Muscle of arm (tissue), 12 donors: ENCODE results near the gene AVEN. TPM values are rescaled to one million over a fixed set of nuclear protein-coding genes. Genes with fewer than 3 reads are reported as not detected.
"Not testable (repeated sequence)": the region's sequence is repeated elsewhere in the genome, so short reads cannot be mapped to it uniquely, and the experiment has no call there.

Experiments used
- DNase-seq: peaks from one replicate; pipeline ENCODE4 v3.0.0-alpha.2; 2013
- polyA plus RNA-seq, 12 donors: library from polyadenylated mRNA; unstranded; fragments of 120-200 nt; gene quantifications; one replicate each; pipeline ENCODE4 v1.2.1, GENCODE V29; 2013; ENCODE audit not compliant: insufficient read length in 12 of 12

The AVEN gene
- polyA plus RNA-seq, 12 donors, result 13.7 to 22.3 (median 19.0) TPM; not detected in 1

DNA sequence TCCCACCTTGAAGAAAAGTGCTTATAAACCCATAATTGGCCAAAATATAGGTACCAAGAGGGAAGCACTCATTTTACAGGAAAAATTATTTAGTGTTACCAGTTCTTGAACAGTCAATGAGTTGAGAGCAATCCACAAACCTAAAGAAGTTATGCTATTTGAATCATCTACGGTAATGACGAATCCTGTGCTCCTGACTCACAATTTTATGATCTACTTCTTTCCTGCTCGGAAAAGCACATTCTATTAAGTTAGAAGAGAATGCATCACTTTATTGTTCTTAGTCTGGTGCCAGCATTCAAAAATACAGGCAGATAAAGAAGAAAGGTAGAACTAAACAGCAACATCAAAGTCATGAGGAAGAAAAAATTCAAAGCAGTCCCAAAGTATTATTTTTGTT lies 37.5 kb downstream of the AVEN start:
- DNase-seq, result no peak

DNA sequence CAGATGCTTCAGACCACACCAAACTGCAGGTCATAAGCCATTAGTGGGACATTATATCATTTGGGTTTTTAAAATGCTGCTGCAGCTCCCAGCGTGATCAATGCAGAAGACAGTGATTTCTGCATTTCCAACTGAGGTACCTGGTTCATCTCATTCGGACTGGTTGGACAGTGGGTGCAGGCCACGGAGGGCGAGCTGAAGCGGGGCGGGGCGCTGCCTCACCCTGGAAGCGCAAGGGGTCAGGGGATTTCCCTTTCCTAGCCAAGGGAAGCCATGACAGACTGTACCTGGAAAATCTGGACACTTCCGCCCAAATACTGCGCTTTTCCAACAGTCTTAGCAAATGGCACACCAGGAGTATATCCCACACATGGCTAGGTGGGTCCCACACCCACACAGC lies 43.3 kb downstream of the AVEN start:
- not testable (repeated sequence) for DNase-seq

DNA sequence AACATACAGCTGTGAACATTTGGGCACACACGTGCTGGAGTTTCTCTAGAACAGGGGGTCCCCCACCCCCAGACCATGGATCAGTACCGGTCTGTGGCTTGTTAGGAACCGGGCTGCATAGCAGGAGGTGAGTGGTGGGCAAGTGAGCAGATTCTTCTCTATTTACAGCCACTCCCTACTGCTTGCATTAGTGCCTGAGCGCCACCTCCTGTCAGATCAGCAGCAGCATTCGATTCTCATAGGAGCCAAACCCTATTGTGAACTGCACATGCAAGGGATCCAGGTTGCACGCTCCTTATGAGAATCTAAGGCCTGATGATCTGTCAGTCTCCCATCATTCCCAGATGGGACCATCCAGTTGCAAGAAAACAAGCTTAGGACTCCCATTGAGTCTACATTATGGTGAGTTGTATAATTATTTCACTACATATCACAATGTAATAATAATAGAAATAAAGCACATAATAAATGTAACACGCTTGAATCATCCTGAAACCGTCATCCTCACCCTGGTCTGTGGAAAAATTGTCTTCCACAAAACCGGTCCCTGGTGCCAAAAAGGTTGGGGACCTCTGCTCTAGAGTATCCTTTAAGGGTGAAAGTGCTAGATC lies 44.9 kb downstream of the AVEN start:
- DNase-seq, result no peak

DNA sequence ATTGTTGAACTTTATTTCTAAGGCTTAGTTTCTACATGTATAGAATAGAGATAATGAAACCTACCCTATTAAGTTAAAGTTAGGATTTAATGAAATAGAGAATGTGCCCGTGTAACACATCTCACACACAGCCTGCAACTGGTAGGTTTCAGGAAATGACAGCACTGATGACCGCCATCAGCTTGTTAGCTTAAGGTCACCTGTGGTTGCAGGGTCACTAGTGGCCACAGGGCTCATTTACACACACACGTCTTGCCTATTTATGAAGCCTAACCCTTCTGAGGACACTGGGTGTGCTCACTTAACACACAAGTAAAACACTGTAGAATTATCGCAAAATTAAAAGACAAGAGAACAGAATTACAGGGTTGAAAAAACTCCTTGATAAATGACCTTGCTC lies 50.6 kb downstream of the AVEN start:
- DNase-seq, result no peak

DNA sequence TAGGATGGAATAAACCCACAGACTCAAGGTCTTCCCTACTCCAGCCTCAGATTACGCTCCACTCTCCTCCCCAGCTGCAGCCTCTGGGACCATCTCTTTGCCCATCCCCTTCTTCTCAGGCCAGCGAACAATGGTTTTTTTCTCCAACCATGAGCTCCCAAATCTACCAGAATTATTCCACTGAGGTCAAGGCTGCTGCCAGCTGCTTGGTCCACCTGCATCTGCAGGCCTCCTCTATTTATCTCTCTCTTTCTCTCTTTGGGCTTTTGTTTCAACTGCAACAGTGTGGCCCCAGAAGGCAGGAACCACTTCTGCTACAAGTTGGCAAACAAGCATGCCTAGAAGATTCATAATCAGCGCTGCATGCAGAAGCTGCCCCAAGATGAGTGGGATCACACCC lies 51.6 kb downstream of the AVEN start:
- DNase-seq, result no peak

DNA sequence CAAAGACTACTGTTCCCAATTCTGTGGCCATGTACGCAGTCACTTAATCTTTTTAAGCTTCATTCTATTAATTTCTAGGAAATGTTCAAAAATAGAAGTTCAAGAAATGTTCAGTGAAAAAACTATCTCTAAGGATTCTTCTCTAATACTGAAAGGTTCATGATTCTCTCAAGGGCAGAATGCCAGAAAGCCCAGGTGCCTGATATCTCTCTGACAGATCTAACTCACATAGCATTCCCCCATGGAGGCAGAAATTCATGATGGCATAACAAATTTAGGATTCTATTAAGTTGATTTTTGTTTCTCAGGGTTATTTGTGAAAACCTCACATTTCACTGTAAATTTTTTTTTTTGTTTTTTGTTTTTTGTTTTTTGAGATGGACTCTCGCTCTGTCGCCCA lies 53.3 kb downstream of the AVEN start:
- DNase-seq, result no peak

DNA sequence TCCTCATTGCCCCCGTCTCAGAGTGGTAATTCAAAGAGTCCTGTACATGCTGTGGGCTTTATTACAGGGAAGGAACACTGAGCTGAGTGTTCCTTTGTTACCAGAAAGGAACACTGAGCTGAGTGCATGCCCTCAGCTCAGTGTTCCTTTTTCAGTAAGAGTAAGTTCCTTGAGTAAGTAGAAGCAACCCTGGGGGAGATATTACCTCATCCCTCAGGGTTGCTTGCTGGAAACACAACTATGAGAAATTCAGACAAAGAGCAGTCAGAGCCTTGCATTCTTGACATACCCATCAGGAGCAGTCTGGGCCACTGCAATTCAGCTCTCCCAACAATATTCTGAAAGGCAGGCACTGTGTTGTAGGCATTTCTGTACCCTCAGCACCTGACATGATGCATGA lies 53.7 kb downstream of the AVEN start:
- DNase-seq, result no peak

DNA sequence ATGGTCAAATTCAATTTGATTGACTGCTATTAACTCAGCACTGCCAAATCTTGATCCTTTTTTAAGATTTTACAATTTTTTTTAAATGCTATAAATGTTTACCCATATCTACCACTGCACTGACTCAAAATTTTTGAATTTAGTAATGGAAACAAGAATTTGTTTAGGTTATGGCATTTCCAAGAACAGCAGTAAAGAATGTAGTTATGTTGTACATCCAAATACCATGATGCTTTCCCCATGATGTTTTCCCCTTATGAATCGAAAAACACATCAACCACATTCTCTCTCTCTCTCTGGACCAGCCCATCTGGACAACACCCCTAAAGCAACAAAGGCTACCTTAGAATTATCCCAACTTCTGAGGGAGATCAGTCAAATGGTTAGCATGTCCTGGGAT lies 56.5 kb downstream of the AVEN start:
- peak; percentile 22 for DNase-seq

DNA sequence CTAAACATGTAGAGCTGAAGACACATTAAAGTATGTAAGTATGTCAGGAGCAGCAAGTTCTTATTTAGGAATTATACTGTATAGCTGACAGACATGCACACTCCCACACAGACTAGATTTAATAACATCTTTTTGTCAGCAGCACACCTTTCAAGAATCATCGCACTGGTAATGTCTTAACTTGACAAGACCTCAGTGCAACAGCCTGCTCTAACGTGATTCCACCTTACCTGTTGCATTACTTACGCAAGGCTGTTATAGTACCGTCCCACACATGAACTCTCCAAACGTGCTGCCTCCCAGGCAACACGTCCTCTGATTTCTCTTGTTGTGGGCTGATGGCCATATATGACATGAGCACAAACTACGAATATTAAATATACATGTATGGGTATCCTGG lies 58.8 kb downstream of the AVEN start:
- no peak for DNase-seq

DNA sequence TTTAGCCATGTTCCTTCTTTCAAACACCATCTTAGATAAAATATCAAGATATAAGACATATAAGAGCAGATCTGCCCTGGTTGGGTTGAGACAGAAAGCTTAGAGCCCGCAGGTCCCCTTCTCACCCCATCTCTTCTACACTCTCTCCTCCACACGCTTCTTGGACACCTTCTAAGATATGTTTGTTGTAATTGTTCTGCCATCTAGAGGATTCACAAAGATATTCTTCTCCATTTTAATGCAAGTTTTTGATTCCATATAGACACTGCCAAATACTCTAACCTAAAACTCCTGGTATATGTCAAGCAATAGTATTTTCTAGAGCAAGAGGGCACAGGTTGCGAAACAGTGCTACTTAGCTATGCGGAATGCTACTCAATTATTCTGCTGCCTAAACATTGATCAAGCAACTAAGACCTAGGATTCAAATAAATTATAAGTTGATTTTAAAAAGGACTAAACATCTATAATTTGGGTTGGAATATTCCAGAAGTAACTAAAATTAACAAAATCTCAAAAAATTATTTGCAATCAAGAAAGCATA lies 63.9 kb downstream of the AVEN start:
- DNase-seq, result no peak

DNA sequence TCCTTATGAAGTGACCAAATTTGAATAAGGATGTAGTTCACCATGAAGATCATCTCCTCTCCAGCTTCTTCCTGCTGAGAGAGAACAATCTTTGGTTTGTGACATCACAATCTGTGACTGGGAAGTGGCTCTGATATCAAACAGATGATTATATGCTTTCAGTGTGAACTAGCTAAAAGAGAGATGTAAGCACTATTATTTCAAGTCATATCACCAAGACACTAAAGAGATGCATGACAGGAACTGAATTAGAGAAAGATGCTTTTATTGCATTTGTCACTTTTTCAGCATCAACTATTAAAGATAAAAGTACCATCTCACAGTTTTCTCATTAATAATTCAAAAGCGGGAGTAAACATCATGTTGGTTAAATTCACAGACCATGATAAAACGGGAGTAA lies 67.2 kb downstream of the AVEN start:
- DNase-seq, result no peak

DNA sequence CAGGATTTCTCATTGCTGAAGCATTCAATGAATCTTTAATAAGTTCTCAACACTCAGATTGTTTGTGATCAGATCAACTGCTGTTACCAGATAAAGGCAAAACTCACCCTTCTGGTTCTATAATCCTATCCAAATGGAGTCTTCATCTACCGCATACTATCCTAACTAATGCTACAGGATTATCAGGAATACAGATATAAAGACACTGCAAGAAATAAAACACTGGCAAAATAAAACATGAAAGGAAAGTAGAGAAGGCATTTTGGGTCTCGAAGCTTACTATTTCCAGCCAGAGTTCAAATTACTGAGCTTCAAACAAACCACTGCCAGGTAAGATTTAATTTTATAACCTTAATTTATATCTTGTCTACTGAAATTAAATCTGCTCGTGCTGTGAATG lies 70.2 kb downstream of the AVEN start:
- DNase-seq, result no peak

DNA sequence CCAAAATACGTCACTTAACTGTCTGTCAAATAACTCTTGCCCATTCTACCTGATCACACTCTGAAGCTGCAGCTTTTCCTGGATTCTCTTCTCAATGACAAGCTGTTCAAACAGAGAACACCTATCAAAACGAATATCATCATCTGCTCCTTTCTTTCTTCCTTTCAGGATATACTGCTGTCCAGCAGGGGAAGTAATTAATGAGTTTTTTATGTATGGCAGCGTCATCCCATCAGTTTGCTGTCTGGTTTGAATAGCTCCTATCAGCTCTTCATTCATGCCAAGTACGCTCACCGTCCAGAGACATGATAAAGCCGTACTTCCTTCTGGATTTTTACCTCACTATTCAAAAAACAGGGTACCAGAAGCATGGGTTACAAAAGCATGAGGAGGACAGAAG lies 70.8 kb downstream of the AVEN start, which contains the start of gene CHRM5:
CHRM5 (plus strand) TSS at position 274 of the 400 bp plus-strand sequence. CDS start 94,221 bp downstream, outside the sequence.
- no peak for DNase-seq

DNA sequence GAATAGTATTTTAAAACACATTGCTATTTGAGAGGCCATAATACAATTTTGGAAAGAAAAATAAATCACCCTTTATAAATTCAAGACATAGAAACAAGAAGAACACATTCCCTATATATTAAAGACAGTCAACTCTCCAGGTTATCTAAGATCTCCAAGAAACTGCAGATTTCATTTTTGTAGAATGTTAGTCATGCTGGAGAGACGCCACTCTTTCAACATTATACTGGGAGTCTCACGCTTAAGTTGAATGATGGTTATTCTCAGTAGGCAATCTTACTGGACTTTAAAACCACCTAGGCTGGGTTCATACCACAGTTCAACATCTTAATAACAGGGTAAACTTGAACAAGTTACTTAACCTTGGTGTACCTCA lies 74.4 kb downstream of the AVEN start:
- DNase-seq, result no peak

DNA sequence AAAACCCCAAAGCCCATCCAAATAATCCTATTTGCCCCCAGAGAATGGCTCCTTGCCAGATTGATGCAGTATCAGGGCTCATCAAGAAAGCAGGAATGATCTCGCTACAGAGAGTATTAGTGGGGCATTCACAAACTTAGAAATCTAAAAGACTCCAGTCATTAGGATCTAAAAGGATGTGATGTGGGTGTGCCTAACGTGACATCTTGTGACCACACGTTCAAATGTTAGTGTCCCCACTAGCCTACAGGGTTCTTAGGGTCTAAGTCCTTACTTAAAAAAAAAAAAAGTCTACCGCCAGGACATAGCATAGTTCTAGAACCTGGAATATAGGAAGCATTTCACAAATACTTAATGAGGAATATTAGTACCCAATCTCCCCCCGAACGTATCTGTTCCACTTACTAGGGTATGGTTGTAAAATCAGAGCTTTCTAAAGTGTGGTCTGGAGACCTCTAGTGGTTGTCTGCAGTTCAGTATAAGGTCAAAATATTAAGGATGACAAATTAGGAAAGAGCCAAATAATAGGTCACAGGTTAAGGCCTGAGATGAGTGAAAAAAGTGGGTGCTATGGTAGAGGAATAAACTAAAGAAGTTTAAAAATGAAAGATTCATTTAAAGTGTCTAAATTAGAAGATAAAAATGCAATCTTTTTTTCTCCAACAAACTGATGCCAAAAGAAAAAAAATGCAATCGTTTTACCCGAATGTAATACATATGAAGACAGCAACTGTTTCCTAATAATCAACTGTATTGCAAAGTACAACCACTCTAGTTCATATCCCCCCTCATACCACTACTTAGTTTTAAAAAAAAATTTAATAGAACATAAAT lies 75.0 kb downstream of the AVEN start:
- DNase-seq, result no peak

DNA sequence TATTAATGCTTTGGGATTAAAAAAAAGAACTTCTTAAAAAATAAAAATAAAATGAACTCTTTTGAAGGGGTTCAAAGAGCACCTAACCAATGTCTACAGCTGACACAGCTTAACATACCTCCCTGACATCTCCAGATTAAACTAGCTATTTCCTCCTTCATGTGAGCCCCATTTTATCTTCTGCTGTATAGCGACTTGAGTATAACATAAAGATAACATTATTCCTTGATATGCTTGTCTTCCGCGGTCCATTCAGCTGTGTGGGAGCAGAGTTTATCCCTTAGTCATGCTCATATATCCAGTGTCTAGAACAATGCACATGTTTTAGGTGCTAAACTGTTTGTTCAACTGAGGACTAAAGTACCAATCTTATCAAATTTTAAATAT lies 78.5 kb downstream of the AVEN start:
- no peak for DNase-seq

DNA sequence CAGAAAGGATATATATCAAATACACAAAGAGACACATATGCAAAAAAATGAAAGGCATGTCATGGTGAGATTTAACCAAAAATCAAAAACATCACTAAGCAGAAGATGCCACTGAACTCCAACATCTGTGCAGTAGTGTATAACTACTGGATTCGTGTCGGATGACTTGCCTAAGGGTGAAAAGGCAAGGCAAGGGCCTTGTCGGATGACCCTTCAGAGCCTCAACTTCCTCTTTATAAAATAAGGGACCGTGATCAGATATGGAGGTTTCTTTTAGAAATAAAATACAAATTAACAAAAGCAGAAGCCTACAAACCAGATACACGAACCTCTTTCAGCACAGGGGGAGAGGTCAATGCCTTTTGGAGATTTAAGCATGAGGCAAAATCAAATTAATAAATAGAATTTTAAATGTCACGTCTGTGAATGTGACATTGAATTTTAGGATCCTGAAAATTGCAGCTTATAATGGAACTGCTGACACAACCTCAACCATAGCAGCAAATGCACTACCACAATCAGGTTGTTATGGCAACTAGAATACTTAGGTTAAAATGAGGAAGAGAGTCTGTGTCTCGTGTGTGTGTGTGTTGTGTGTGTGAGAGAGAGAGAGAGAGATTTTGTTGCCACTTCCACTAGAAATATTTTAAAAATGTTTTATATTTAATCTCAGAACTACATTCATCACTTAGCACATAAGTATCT lies 79.0 kb downstream of the AVEN start:
- DNase-seq, result no peak

DNA sequence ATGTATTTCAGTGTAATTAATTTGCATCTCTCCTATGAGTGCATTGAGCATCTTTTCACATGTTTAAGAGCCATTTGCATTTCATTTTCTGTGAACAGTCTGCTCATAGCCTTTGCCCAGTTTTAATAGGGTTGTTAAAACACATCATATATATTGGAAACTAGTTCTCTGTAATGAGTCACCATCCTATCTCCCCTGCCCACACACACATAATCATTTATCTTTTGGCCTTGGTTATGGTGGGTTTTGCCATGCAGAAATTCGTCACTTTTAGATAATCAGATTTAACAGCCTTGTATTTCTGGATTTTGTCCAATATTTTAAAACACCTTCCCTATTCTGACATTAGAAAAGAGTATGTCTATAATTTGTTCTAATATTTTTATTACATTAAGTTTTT lies 82.6 kb downstream of the AVEN start:
- no peak for DNase-seq

DNA sequence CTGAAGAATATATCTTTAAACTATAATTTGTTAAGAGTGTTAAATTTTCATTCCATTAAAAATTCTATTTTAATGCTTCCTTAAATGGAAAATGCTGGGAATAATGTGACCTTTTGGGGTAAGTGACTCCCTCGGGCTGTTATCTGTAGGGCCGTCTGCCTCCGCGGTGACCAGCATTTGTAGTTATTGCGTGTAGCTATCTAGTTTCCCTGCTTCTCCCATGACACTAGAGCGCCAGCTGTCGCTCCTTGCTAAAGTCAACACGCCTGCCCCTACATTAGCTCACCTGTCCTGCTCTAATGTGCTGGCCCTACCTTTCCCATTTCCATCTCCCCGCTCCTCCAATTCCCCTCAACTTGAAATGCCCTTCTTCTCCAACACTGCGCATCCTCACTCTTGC lies 83.1 kb downstream of the AVEN start:
- no peak for DNase-seq

DNA sequence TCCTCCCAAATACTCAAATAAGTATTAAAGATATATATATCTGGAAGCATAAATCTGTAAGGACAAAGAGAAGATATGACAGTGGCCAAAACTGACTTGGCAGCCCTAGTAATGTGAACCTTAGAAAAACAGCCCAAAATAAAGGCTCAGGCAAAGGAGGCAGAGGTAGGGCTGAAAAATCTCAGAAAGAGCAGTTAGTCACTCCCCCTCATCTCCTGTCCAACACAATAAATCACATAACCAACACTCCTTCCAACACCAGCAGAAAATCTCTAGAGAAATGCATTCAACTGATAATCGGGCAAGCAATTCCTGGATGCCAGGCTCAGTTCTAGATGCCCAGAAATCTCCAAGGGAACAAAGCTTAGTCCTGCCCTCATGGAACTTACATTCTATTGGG lies 92.9 kb downstream of the AVEN start:
- DNase-seq, result no peak

DNA sequence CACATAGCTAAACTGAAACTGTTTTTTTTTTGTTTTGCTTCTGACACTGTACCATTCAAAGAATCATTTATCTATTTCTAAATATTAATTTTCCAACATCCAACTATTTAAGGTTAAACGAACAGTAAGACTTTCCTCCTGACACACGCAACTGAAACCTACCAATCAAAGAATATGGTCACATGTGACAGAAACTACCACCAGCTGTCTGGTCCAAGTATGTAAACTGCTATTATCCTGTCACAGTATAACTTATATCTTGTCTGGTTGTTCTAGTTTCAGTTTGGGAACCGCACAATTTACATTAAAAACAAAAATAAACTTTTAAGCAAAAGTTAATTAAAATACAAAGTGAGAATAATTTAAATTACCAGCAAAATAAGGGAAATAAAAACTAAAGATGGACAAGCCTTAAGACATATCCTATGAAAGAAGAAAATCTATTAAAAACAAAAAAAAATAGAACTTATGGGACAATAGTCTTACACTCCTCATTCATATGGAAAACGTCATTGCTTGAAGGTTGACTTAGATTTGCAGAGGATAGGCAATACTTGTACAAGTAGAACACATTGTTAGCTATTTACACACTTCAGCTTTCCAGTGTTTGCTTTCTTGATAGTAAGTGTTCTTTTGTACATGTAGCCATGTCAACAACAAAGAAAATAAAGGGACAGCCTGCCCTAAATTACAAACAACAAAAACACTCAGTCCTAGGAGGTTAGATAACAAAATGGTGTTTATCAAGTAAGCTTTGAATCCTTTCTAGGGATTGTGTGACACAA lies 97.5 kb downstream of the AVEN start:
- no peak for DNase-seq

DNA sequence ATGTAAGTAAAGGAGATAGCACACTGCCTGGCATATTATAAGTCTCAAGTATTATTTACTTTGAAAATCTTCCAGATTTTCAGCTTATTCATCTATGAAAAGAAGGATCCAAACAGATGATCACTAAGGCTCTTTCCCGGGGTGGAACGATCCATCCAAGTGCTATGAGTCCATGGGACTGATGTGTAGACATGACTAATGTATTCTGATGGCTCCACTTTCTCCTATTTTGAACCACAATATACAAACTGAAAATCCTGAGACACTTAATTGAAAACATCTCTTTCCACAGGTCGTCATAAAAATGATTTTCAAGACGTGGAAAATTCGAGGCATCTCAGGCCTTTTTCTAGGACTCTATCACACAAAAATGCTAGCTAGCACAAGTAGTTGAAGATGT lies 104.1 kb downstream of the AVEN start:
- no peak for DNase-seq
